ENCODE results near the gene DCLK1. TPM values are rescaled to one million over a fixed set of nuclear protein-coding genes. Genes with fewer than 3 reads are reported as not detected.

DCLK1 gene
- total and polyA plus RNA-seq, 2 experiments from 2014 or later, result 0.16 to 2.9 TPM

GRCh38 chr13:36000028-36000427 lies 131.2 kb downstream of the DCLK1 start:
- TF ChIP-seq CTCF (IDR thresholded peaks at IDR 0.05; ENCODE audit: poor library complexity), result no peak
- TF ChIP-seq EZH2phosphoT487 (IDR thresholded peaks at IDR 0.05; ENCODE audit: low read depth, severe bottlenecking, unreplicated experiment), result no peak
- no peak for TF ChIP-seq EZH2 (IDR thresholded peaks at IDR 0.05; ENCODE audit: borderline replicate concordance)
- Histone ChIP-seq H3K4me1 (ENCODE audit: insufficient read depth) (no peaks in the 10 kb centered on the region), H2AFZ (no peak overlapping the region), H3K9me3 (ENCODE audit: low read depth) (no peaks in the 10 kb centered on the region), H3K27ac (no peak overlapping the region), H4K20me1 (ENCODE audit: insufficient read depth, poor library complexity, severe bottlenecking) (no peaks in the 10 kb centered on the region), H3K4me3 (no peak overlapping the region), H3K79me2 (no peaks in the 10 kb centered on the region), H3K4me2 (no peak overlapping the region), H3K36me3 (replicated peaks; ENCODE audit: insufficient read depth, low read depth) (no peaks in the 10 kb centered on the region), H3K9me2 (replicated peaks; ENCODE audit: insufficient read depth) (no peaks in the 10 kb centered on the region), H3K27me3 (no peaks in the 10 kb centered on the region)
- WGBS (ENCODE audit: low lambda C conversion rate, missing lambda C conversion rate), result 82% methylated on average over 2 of the region's 2 CpGs
- DNase-seq (ENCODE audit: low spot score), result no peak

- Histone ChIP-seq H3K27ac (no peak overlapping the region), H3K9me2 (replicated peaks; ENCODE audit: insufficient read depth) (no peaks in the 10 kb centered on the region), H4K20me1 (ENCODE audit: insufficient read depth, poor library complexity, severe bottlenecking) (no peaks in the 10 kb centered on the region), H3K27me3 (no peaks in the 10 kb centered on the region), H3K4me2 (no peak overlapping the region), H3K79me2 (no peaks in the 10 kb centered on the region), H3K36me3 (replicated peaks; ENCODE audit: insufficient read depth, low read depth) (no peaks in the 10 kb centered on the region), H3K4me3 (no peak overlapping the region), H3K9me3 (ENCODE audit: low read depth) (no peaks in the 10 kb centered on the region), H3K4me1 (ENCODE audit: insufficient read depth) (no peaks in the 10 kb centered on the region), H2AFZ (no peak overlapping the region)
- 74% methylated on average over 3 of the region's 3 CpGs for WGBS (ENCODE audit: low lambda C conversion rate, missing lambda C conversion rate)
- no peak for DNase-seq (ENCODE audit: low spot score)
- TF ChIP-seq EZH2phosphoT487 (IDR thresholded peaks at IDR 0.05; ENCODE audit: low read depth, severe bottlenecking, unreplicated experiment), result no peak
- TF ChIP-seq CTCF (IDR thresholded peaks at IDR 0.05; ENCODE audit: poor library complexity), result no peak
- no peak for TF ChIP-seq EZH2 (IDR thresholded peaks at IDR 0.05; ENCODE audit: borderline replicate concordance)
Observed at GRCh38 chr13:35996360-35996759, 134.8 kb downstream of the DCLK1 start.

GRCh38 chr13:35995136-35995535 lies 136.0 kb downstream of the DCLK1 start:
- no peaks in the 10 kb centered on the region for H3K9me2 ChIP-seq (replicated peaks; ENCODE audit: insufficient read depth)
- no peaks in the 10 kb centered on the region for H3K79me2 ChIP-seq
- 43% methylated on average over 2 of the region's 2 CpGs for WGBS (ENCODE audit: low lambda C conversion rate, missing lambda C conversion rate)
- no peak overlapping the region for H2AFZ ChIP-seq
- no peak overlapping the region for H3K4me3 ChIP-seq
- no peaks in the 10 kb centered on the region for H3K27me3 ChIP-seq
- DNase-seq (ENCODE audit: low spot score), result no peak
- H4K20me1 ChIP-seq (ENCODE audit: insufficient read depth, poor library complexity, severe bottlenecking), result no peaks in the 10 kb centered on the region
- no peaks in the 10 kb centered on the region for H3K9me3 ChIP-seq (ENCODE audit: low read depth)
- TF ChIP-seq CTCF (IDR thresholded peaks at IDR 0.05; ENCODE audit: poor library complexity) (no peak), EZH2phosphoT487 (IDR thresholded peaks at IDR 0.05; ENCODE audit: low read depth, severe bottlenecking, unreplicated experiment) (no peak), EZH2 (IDR thresholded peaks at IDR 0.05; ENCODE audit: borderline replicate concordance) (no peak)
- H3K36me3 ChIP-seq (replicated peaks; ENCODE audit: insufficient read depth, low read depth), result no peaks in the 10 kb centered on the region
- no peak overlapping the region for H3K27ac ChIP-seq
- no peaks in the 10 kb centered on the region for H3K4me1 ChIP-seq (ENCODE audit: insufficient read depth)
- no peak overlapping the region for H3K4me2 ChIP-seq

All from hepatocyte (in vitro differentiated cells).